ENCODE results near the gene SUN2.

Gene SUN2

DNA sequence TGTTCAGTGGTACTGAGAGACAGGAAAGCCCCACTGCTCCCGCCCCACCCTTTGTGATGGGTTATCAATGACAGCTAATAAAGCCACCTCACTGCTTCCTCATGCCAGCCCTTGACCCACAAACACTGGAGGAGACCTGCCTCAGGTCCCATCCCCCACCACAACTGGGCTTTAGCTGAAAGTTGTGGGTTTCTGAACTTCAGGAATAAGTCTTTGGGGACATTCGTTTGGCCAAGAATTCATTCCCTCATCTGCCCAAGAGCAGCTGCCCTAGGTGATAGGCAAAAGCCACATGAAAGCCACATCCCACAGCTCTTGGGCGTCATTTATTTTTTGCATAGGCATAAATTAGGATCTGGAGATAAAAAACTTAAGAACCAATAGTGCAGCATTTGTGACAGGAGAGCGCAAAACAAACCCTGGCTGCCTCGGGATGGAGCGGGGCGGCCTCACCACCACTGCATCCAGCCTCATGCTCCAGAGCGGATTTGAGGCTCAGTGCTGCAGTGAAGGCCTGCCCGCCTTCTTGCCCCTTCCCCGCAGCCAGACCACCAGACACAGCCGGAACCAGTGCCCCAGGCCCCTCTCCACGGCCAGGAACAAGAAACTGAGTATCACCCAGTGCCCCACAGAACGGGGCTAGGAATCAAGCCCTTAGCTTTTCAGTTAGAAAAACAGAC is 21.2 kb downstream of the SUN2 start:
- DNase-seq, result no peak

DNA sequence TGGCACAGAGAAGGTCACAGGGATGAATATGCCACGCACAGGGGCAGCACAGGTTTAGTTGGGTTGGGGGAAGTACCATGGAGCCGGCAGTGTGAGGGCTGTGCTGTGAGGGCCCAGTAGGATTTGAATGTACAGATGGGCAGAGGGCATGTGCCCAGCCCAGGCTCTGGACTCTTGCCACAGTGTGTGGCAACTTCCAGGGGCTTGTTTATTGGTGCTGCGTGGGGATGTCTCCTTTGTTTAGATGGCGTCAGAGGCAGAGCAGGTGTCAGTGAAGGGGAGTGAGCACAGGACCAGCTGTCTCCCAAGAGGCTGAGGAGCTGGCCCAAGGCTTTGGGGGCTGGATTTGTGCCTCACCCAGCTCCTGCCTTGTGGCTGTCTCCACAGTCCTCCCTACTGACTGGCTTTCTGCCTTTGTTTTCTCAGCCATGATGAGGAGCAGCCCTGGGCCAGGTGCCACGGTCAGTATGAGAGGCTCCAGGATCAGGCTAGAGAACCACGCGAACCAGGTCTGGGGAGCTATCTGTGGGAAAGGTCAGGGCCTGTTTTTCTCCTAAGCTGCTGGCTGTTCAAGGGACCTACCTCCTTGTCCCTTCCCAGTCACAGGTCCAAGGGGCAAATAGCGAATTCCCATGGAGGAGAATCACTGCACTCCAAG is 21.9 kb downstream of the SUN2 start:
- DNase-seq, result no peak

DNA sequence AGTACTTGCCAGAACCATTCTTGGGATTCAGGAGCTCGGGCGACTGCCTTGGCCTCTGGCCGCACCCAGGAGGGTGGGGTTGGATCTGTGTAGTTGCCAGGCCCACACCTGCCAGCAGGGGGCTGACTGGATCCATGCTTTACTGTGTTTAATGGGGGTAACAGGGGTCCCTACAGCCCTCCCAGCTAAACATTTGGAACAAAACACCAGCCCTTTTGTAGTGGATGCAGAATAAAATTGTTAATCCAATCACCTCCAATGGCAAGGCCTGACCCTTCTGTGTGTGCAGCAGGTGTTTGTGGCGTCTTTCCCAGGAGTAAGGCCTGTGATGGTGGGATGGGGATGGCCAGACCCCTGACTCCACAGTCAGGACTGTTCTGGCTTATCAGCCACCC is 22.5 kb downstream of the SUN2 start:
- DNase-seq, result peak; percentile 52 to 63

DNA sequence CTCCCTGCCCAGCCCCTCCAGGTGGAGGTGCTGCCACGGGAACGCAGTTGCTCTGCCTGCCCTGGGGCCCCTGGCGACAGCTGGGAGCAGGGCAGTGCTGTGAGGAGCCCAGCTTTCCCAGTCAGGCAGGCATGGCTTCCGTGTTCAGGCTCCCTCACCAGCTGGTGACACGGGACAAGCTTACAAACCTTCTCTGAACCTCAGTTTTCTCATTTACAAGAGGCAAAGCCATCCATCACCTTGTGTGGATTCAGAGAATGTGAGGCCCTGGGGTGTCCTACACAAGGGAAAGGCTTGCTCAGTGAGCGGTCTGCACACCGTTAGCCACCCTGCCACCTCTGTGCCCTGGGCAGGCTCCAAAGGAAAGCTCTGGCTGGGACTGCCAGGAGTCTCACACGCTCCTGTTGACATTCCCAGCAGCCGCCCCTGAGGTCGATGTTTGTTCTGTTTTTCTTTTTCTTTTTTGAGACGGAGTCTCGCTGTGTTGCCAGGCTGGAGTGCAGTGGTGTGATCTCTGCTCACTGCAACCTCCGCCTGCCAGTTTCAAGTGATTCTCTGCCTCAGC is 23.5 kb downstream of the SUN2 start:
- DNase-seq, result no peak

DNA sequence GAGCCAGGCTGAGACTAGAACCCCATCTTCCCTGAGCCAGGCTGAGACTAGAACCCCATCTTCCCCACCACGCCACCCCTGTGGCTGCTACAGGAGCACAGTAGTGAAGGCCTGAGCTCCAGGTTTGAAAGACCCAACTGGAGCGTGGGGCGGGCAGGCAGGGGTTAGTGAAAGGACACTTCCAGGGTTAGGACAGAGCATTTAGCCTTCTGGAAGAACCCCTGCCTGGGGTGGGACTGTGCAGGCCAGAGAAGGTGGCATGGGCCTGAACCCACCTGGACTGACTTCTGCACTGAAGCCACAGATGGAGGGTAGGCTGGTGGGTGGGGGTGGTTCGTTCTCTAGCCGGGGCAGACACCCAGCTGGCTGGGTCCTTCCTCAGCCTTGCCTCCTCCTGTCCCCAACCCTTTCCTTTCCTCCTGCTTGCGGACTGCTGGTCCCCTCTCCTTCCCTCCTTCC is 24.1 kb downstream of the SUN2 start:
- no peak for DNase-seq

DNA sequence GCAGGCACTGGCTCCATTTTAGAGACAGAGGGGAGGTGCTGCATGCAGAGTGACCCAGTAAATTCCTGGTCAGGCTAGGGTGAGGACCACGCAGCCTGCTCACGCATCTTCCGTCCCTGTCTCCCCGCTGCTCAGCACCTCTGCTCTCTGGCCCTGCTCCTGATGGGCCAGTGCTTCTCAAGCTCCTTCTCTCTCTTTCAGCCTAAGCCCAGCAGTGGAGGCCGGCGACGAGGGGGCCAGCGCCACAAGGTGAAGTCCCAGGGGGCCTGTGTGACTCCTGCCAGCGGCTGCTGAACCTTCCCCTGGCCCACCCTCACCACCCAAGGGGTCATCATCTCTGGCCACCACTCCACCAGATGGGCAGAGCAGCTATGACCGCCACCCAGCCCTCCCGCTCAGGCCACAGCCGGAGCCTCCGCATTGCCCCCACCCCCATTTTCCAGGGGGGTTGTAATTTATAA is 25.4 kb downstream of the SUN2 start:
- no peak for DNase-seq

DNA sequence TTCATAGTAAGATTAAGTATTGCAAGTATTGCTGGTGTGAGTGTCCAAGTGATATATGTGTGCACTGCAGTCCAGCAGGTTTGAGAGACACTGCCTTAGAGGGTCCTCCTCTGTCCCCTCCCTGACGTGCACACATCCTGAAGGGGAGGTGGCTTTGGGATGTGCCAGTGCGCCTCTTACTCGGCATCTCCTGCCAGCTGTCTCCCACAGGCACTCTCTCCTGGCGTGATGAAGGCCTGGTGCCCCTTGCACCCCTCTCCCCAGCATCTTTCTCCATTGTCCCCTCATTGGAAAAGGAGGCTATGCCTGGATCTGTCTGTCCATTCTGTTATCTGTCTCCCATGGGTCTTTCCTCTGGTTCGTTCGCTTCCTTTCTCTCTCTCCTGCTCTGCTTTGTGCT is 25.9 kb downstream of the SUN2 start:
- DNase-seq, result no peak

DNA sequence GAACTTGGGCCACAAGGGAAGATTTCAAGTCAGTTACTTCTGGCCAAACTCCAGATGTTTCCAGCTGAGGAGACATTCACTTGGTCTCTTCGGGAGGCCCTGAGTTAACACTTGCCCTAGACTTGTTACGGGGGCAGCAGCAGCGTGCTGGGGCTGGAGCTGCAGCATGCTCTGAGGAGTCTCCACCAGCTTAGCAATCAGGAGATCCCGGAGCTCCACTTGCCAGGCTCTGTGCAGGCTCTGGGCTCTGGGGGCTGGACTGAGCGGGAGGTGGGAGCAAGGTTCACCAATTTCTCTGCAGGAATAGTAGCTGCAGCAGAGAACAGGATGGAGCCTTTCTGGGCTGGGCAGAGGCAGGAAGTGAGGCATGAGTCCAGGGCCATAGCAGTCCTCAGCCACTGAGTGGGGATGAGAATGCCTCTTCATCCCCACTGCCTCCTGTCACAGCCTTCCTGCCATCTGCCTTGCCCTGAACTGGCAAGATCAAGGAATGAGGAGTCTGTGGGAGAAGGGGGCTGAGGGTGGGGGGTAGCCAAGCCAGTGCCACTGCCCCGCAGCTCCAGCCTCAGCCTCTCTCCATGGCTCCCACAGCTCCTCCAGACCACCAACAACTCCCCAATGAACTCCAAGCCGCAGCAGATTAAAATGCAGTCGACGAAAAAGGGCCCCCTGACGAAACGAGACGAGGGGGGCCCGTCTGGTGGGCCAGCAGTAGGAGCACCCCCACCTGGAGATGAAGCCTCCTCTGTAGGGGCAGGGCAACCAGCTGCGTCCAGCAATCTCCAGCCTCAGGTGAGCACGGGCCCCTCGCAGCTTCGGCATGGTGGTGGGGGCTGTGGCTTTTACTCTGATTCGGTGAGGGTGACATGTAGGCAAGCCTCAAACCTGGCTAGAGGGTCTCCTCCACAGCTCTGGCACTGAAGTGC is 26.7 kb downstream of the SUN2 start:
- DNase-seq, result no peak

DNA sequence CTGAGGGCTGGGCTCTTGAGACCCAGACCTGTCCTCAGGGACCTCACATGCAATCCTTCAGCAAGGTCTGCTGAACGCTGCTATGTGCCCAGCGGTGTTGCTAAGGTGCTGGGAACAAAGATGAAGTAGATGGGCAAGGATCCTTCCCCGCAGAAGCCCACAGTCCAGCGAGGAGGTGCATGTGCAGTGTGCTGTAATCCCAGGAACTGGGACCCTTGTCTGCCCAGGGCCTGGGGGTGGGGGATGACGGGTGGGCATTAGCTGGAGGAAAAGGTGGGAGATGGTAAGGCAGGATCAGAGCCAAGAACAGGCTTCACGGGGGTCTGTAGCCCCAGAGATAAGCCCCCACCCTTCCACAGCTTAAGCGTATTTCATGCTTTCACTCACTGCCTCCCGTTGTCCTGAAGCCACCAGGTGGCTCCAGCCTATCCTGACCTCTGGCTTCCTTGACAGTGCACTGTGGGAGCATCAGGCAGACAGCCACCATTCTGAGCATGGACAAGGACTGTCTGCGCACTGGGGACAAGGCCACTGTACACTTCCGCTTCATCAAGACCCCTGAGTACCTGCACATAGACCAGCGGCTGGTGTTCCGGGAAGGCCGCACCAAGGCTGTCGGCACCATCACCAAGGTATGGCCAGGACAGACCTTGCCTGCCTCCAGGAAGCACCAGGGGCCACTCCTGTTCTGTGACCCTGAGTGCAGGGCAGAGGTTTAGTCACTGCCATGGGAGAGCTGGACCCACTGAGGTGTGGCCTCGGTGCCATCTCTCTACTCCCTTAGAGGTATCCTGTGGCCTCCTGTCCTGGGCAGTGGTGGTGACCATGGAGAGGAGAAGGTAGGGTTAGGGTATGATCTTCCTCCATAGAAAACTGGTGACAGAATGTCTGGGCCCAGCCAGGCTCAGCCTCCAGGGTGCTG is 28.0 kb downstream of the SUN2 start:
- DNase-seq, result no peak

DNA sequence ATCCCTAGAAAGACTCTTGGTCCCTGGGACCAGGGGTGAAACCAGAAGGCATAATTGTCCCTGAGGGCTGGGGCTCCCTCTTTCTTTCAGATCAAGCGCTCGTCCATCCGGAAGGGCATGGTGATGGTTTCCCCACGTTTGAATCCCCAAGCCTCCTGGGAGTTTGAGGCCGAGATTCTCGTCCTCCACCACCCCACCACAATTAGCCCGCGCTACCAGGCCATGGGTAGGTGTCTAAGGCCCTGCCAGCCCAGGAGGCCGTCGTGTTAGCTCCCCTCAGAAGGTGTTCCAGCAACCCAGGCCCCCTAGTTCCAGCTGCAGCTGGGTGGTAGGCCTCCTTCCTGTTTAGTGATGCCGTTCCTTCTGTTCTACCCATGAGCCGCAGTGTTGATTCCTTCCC is 28.7 kb downstream of the SUN2 start:
- DNase-seq, result no peak

DNA sequence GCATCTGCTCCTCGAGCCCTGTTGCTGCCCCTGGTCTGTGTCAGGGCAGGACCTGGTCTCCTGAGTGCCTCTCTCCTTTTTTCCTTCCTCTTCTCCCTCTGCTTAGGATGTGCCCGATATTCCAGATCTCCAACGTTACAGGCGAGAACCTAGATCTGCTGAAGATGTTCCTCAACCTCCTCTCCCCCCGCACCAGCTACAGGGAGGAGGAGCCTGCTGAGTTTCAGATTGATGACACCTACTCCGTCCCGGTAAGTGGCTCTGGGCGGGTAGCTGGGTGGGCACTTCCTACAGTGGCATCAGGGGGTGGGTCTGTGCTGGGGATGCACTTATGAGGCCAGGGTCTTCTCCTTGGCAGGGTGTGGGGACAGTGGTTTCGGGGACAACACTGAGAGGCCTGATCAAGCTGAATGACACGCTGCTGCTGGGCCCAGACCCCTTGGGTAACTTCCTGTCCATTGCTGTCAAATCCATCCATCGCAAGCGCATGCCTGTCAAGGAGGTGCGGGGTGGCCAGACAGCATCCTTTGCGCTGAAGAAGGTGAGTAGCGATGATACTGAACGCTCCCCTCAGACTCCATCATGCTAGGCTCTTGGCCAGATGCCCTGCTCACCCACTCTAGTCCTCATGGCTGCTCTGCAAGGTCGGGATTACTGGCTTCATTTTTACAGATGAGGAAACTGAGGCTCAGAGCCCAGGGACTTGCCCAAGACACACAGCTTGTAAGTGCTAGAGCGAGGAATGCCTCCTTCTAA is 29.7 kb downstream of the SUN2 start:
- no peak for DNase-seq

DNA sequence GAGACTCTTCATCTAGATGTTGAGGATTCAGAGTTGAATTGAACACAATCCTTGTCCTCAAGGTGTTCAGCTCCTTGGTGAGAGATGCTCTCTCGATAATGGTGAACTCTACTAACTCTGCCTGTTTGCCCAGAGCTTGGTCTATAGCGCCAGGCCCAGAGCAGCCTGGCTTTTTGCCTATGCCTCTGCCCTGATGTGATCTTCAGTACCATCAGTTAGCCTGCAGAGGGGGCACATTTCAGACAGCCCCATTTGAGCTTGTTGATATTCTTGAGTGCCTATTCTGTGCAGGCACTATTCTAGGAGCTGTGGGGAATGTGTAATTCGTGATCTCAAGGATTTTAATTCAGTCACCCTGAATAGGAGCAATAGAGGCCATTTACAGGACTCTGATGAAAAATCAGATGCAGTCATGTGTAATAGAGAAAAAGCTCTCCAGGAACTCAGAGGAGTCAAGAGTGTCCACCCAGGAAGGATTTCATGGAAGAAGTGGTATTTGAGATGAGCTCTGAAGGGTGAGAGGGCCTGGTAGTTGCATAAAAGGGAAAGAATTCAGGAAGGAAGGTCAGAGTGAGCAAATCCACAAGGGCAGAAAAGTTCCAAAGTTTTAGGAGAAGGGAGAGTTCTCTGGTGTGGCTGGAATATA is 30.7 kb downstream of the SUN2 start:
- peak; percentile 44 to 62 for DNase-seq

DNA sequence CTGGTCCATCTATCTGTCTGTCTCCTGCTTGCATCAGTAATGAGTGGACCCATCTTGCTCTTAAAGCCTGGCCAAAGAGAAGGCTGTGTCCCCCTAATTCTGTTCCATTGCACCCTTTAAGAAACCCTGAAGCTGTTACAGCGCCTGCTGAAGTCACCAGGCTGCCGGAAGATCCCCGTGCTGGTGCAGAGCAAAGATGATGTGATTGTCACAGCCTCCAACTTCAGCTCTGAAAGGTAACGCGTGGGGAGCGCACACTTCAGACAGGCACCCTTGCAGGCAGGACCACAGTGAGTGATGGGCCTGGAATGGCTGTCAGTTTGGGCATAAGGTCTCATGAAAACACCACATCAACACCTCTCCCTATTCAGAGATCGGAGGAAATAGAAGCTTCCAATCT is 31.6 kb downstream of the SUN2 start:
- no peak for DNase-seq

DNA sequence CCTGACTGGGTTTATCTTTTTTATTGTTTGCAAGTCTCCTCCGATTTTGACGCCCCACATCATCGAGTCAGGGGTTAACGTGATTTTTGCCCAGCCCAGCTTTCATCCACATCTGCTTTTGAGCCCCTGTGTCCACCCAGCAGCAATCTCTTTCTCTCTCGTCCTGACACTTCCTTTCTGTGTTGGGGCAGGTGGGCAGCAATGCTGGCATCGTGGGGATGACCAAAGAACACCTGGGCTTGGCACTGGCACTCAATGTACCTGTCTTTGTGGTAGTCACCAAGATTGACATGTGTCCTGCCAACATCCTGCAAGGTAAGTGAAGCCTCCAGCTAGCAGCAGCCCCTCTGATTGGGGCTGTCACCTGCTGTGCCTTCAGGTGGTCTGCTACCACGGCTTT is 34.2 kb downstream of the SUN2 start:
- no peak for DNase-seq

DNA sequence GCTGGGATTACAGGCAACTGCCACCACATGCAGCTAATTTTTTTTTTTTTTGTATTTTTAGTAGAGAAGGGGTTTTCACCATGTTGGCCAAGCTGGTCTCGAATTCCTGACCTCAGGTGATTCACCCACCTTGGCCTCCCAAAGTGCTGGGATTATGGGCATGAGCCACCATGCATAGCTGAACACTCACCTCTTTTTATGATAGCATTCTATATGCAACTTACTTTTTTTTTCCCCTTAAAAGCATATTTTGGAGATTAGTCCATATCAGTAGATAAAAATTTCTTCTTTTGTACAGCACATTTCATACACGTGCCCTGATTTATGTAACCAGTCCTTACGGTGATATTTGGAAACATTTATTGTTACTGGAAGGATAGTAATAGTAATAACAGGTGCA is 35.4 kb downstream of the SUN2 start:
- DNase-seq, result no peak

DNA sequence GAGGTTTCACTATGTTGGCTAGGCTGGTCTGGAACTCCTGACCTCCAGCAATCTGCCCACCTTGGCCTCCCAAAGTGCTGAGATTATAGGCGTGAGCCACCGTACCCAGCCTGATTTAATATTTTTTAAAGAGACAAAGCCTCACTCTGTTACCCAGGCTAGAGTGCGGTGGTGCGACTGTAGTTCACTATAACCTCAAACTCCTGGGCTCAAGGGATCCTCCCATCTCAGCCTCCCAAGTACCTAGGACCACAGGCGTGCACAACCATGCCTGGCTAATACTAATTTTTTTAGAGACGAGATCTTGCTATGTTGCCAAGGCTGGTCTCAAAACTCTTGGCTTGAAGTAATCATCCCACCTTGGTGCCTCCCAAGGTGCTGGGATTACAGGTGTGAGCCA is 36.6 kb downstream of the SUN2 start:
- no peak for DNase-seq

DNA sequence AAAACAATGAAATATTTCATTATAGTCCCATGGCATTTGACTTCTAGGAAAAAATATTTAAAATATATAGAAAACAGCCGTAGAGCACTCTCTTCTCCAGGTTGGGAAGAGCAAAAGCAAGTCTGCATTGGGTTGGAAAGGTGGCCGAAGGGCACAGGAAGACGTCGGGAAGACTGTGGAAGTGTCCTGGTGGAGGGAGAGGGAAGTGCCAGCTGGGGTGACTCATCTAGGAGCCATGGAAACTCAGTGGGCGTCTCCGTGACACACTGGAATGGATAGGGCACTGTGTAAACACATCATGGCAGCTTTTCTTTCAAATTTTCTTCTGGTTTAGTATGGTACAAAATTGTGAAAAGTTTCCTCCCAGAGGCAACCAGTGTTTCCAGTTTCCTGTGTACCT is 37.4 kb downstream of the SUN2 start:
- DNase-seq, result no peak

DNA sequence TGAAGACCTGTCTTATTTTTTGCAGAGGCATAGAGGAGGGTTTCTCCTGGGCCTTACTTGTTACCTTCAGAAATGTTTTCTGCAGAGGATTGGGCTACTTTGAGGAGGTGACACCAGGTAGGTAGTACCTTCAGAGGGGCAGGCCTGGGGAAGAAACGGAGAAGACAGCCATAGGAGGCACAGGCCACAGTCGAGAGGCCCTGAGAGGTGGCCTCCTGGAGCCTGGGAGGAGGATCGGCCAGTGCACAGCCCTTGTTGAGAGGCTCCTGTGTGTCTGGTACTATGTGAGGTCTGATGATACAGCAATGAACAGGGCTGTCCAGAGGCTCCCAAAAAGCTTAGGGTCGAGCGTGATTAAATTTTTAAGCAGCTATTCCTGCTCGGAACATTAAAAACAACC is 38.6 kb downstream of the SUN2 start:
- no peak for DNase-seq

DNA sequence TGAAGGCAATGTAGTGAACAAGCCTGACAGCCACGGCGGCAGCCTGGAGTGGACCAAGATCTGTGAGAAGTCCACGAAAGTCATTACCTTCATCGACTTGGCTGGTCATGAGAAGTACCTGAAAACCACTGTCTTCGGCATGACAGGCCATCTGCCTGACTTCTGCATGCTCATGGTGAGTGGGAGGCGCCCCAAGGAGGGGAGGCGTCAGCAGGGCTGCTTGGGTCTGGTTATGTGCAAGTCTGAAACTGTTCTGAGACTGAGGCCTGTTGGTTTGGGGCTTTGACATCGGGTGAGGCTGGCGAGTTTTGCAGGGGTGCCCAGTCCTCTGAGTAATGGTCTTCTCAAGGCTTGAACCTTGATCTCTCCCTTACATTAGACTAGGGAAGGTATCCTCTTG is 39.0 kb downstream of the SUN2 start:
- DNase-seq, result no peak

DNA sequence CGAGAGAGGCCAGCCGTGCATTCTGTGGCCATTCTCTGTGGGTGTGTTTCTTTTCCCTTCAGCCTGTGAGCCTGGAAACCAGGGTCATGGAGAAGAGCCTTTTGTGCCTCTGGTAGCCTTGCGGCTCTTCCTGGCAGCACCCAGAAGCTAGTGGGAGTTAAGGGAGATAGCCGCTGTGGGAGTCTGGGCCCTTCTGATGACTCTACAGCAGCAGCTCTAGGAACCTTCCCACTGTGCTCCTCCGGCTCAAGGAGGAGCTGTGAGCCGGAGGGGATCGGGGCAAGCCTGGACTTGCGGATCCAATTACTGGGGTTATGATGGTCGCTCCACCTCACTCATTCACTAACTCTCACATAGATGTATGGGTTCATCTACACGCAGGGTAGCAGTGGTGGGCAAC is 39.5 kb downstream of the SUN2 start:
- no peak for DNase-seq

DNA sequence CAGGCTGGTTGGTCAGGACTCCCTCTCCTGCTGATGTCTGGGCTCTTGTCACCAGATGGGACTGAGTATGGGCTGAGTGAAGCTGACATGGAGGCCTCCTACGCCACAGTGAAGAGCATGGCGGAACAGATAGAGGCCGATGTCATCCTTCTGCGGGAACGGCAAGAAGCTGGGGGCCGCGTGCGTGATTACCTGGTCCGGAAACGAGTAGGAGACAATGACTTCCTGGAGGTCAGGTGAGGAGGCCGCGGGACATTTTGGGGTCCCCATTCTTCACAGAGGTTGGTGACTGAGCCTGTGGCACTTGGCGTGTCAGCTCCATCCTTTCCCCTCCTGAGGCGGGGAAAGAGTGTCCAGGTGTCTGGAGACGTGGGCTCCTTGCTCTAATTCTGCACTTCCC is 39.9 kb downstream of the SUN2 start:
- DNase-seq, result no peak

Measured in CD4-positive, alpha-beta T cell treated with Interleukin-4 for 1 hour (primary cell).